Stimulated activated CD8-positive, alpha-beta memory T cell treated with anti-CD3 and anti-CD28 coated beads, Interleukin-12 subunit alpha, Interleukin-12 subunit beta, amount 100 ng/mL, for 24 hours (primary cell): ENCODE data around the gene TRHDE.

ENCODE experiments used
- DNase-seq: peaks from one replicate; pipeline ENCODE4 v3.0.0-alpha.2; 2020; ENCODE audit errors: extremely low read depth

The TRHDE gene

GRCh38 chr12:72313806-72314205 is 41.6 kb downstream of the TRHDE start:
- DNase-seq: no peak

GRCh38 chr12:72315858-72316257 is 43.7 kb downstream of the TRHDE start:
- no peak for DNase-seq

GRCh38 chr12:72318341-72318740 is 46.2 kb downstream of the TRHDE start:
- no peak for DNase-seq

- DNase-seq: no peak
These were observed 51.7 kb downstream of the TRHDE start for GRCh38 chr12:72323881-72324280.

DNA sequence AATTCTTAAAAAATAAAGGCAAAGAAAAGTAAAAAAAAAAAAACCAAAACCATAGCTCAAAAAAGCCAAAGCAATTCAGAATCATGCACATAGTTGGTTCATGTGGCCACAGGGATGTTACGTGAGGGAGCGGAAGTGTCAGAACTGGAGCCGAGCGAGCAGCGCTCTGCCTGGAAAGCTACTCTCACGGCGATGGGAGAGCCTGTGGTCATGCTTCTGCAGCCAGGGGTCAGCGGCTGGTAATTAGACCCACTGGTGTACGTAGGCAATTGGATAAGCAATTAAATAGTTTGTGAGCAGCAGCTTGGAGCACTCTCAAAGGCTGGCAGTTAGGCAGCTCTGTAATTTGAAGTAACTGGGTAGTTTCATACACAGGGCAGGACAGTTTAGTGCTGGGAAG is 58.1 kb downstream of the TRHDE start:
- no peak for DNase-seq

- no peak for DNase-seq
These were observed 58.6 kb downstream of the TRHDE start for GRCh38 chr12:72330784-72331183.

DNA sequence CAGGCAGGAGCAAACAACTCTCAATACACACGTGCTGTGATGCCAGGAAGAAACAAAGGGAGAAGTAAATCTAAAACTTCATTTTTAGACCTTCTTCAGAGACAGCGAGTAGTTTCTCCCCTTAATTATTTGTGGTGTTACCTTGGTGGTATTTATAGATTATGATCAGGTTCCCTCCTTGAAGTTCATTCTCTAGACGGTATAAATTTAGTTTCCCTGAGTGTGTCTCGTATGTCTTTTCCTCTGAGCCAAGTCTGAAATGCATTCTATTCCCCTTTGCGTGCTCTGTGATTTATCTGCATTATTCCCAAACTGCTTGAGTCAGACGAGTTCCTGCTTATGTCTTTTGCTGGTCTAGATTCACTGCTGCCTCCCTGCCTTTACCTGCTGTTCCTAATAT is 65.2 kb downstream of the TRHDE start:
- DNase-seq: no peak

GRCh38 chr12:72337946-72338345 is 65.8 kb downstream of the TRHDE start:
- no peak for DNase-seq

DNA sequence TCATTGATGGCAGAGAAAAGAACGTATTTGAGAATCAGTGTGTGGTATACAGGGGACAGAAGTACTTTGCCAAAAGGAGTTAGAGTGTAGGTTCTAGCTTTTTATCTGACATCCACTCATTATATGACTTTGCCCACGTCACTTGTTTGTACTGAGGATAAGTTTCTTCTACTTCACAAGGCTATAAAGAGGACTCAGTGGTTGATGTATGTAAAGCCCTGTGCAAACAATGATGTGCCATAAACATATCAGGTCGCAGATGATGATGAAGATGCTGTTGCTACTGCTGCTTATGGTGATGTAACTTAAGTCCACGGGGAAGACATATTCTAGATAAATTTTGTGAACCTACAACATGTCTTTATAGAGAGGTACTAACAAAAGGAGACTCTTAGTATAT is 66.3 kb downstream of the TRHDE start:
- DNase-seq: no peak

DNA sequence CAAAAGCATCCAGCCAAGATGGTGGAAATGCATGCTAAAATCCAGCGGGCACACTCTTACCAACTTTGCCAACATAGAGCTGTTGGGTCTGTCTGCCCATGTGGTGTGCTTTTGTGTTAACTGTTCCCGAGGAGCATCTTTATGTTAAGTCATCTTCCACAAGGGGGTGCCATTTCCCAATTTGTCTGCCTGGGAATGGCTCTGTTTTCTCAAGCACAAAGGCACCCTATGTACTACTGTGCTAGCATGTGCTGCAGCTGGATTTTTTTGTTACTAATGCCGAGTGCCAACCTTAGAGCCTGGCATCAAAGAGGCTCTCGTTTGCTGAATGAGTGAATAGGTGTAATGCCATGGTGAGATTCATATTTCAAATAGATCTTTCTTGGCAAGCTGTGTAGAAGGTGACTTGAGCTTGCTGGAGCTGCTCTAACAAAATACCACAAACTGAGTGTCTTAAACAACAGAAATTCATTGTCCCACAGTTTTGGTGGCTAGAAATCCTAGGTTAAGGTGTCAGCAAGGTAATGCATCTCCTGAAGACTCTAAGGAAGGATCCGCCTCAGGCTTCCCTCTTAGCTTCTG is 74.3 kb downstream of the TRHDE start:
- DNase-seq: no peak

DNA sequence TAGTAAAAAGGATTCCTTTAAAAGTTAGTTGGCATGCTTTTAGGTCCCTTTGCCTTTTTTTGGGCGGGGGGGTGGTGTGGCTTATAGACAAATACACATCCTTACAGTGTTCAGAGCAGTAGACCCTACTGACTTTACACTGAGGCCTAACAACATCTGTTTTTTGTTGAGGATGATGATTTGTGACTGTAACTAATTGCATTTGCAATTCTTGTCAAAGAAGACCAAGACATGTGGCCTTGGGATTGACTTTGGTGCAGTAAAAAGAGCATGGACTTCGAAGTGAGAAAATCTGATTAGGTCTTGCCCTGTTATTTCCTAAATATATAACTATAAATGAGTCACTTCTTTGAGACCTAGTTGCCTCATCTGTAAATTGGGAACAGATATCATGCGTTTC is 77.3 kb downstream of the TRHDE start:
- no peak for DNase-seq

GRCh38 chr12:72359416-72359815 is 87.2 kb downstream of the TRHDE start:
- no peak for DNase-seq

GRCh38 chr12:72365151-72365550 is 93.0 kb downstream of the TRHDE start:
- no peak for DNase-seq

- no peak for DNase-seq
These were observed 94.1 kb downstream of the TRHDE start for GRCh38 chr12:72366255-72366654.

- DNase-seq: no peak
These were observed 96.1 kb downstream of the TRHDE start for GRCh38 chr12:72368298-72368697.

- no peak for DNase-seq
These were observed 96.7 kb downstream of the TRHDE start for GRCh38 chr12:72368719-72369422.

DNA sequence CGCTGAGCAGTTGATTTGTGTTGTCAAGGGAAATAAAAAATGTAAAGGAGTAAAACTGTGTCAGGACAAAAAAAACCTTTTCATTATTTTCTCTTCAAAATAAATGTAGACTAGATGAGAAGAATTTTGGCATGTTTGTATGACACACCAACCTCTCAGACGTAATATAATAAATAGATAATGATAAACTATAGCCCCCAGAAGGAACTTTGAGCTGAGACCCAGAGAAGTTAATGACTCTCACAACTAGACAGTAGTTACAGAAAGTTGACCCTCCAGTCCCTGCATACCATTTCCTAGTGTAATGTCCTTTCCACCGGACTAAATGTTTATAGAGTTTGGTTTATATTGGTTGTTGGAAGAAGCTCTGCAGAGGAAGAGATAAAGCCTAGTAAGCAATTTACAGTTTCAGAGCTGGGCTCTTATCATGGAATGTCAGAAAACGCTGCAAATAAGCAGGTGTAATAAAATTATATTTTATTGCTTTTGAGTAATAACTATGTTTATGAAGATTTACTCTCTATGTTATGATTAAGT is 97.3 kb downstream of the TRHDE start:
- no peak for DNase-seq

DNA sequence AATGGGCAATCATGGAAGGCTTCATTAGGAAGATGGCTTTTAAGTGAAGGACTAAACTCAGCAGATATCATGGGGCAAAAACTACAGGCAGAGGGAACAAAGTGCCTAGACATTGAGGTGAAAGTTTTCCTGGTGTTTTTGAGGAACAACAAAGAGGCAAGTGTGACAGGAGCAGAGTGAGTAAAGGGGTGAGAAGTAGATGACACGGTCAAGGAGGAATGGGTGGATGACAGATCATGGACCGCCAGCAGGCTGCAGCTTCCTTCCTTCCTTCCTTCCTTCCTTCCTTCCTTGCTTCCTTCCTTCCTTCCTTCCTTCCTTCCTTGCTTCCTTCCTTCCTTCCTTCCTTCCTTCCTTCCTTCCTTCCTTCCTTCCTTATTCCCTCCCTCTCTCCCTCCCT is 108.3 kb downstream of the TRHDE start:
- DNase-seq: no peak

DNA sequence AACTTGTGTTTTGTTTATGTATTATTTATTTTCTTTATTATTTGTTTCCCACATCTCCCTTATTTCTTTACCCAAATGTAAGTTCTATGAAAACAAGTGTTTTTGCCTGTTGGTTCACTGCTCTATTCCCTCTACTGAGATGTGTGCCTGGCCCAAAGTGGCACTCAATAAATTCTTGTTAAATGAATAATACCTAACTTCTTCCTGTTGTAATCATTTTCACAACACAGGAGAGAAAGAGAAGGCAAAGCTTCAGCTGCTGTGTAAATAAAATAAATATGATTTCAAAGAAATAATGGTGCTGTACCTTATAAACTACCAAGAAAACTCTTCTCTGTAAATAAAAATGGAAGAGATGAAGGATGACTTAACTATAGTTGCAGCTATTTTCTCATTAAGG is 116.2 kb downstream of the TRHDE start:
- DNase-seq: no peak

- no peak for DNase-seq
These were observed 118.0 kb downstream of the TRHDE start for GRCh38 chr12:72390146-72390545.

GRCh38 chr12:72406111-72406510 is 133.9 kb downstream of the TRHDE start:
- no peak for DNase-seq

DNA sequence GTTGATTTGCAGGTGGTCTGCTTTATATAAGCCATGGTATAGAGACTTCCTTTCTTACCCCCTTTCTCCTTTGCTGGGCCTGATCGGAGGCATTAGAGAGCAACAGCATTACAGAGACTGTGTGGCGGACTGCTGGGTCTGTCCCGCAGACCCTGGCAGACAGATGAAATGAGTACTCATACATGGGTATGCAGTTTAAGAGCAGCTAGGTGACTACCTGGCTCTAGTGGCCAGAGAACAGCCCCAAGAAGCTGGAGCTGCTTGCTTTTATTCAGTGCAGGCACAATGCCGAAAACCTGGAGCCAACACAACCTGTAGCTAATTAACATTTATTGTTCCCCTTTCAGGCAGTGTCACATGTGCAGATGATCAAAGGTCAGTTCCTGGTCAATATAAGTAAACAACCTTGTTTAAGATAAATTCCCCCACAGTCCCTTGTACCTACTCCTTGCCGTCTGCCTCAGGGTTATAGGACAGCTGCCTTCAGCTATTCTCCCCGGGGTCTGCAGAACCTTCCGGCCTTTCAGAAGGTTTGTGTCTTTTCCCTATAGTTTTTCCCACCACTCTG is 160.0 kb downstream of the TRHDE start:
- DNase-seq: no peak

- DNase-seq: no peak
These were observed 161.1 kb downstream of the TRHDE start for GRCh38 chr12:72433298-72433697.
